HEK293T (cell line): ENCODE results near the gene DNAJC16.

Experiments
- ARNT ChIP-seq: fragments of 450-650 bp; IDR thresholded peaks from 2 replicates; pipeline ENCODE4 v1.6.1; 2017; ENCODE audit warnings: mild to moderate bottlenecking
- FOXM1 ChIP-seq: fragments of 450-650 bp; IDR thresholded peaks from 2 replicates; pipeline ENCODE4 v1.6.1; 2017; ENCODE audit warnings: mild to moderate bottlenecking, borderline replicate concordance
- HDGF ChIP-seq: fragments of 450-650 bp; IDR thresholded peaks from 2 replicates; pipeline ENCODE4 v1.6.1; 2017; ENCODE audit warnings: antibody characterized with exemption, borderline replicate concordance
- L3MBTL2 ChIP-seq: fragments of 450-650 bp; conservative IDR thresholded peaks from 2 replicates; pipeline ENCODE4 v1.6.1; 2016; ENCODE audit warnings: mild to moderate bottlenecking
- NFRKB ChIP-seq: fragments of 450-650 bp; IDR thresholded peaks from 2 replicates; pipeline ENCODE4 v1.6.1; 2016; ENCODE audit warnings: mild to moderate bottlenecking, moderate library complexity
- SP1 ChIP-seq: fragments of 450-650 bp; IDR thresholded peaks from 2 replicates; pipeline ENCODE4 v1.6.1; 2017
- SUZ12 ChIP-seq: fragments of 450-650 bp; IDR thresholded peaks from 2 replicates; pipeline ENCODE4 v1.6.1; 2016; ENCODE audit warnings: mild to moderate bottlenecking
- TARDBP ChIP-seq: fragments of 450-650 bp; IDR thresholded peaks from 2 replicates; pipeline ENCODE4 v1.6.1; 2016
- ZNF384 ChIP-seq: fragments of 450-650 bp; IDR thresholded peaks from 2 replicates; pipeline ENCODE4 v1.6.1; 2016

GRCh38 chr1:15605398-15606383, 79.0 kb downstream of the DNAJC16 start:
- TF ChIP-seq SUZ12: no peak
- TF ChIP-seq TARDBP: no peak
- TF ChIP-seq NFRKB: no peak
- no peak for TF ChIP-seq FOXM1
- TF ChIP-seq ARNT: no peak
- TF ChIP-seq SP1: no peak
- no peak for TF ChIP-seq HDGF
- no peak for TF ChIP-seq L3MBTL2
- no peak for TF ChIP-seq ZNF384
